ENCODE data around the gene REC8. TPM values are rescaled to one million over a fixed set of nuclear protein-coding genes. Genes with fewer than 3 reads are reported as not detected.

REC8 gene
- total RNA-seq, 1 donor from 2014 or later: 46.4 TPM

GRCh38 chr14:24138396-24139271 is 33.2 kb upstream of the REC8 start:
- Mint-ChIP-seq H3K9me3 (ENCODE audit: unreplicated experiment) (no peaks in the 10 kb centered on the region), H3K36me3 (ENCODE audit: low read depth, unreplicated experiment) (peaks cover 21% of the 10 kb centered on the region), H3K27me3 (ENCODE audit: low read depth, unreplicated experiment) (no peaks in the 10 kb centered on the region), H3K27ac (ENCODE audit: unreplicated experiment) (no peak overlapping the region), H3K4me3 (ENCODE audit: unreplicated experiment) (peak overlapping the region; percentile 96), H3K4me1 (ENCODE audit: low read depth, unreplicated experiment) (peaks cover 28% of the 10 kb centered on the region)
- H3K4me3 ChIP-seq (ENCODE audit: insufficient read depth, low read depth, low read length): no peak overlapping the region
- H3K27ac ChIP-seq (ENCODE audit: low read depth, low read length): no peak overlapping the region
- H2AFZ ChIP-seq (ENCODE audit: low read depth, low read length): no peak overlapping the region
- TF ChIP-seq CTCF (IDR thresholded peaks at IDR 0.05; ENCODE audit: insufficient read depth, low read depth, low read length): no peak
- no peak for TF ChIP-seq EZH2 (IDR thresholded peaks at IDR 0.05; ENCODE audit: insufficient read depth, low read length)
- peaks cover 19% of the 10 kb centered on the region for H3K4me1 ChIP-seq (ENCODE audit: insufficient read depth, low read length)
- no peak overlapping the region for H3K9ac ChIP-seq (ENCODE audit: low read length)
- no peaks in the 10 kb centered on the region for H3K27me3 ChIP-seq (ENCODE audit: insufficient read depth, low read length)
- no peak overlapping the region for H3K4me2 ChIP-seq (ENCODE audit: low read length)
- H4K20me1 ChIP-seq (ENCODE audit: insufficient read depth, low read length): peaks cover 16% of the 10 kb centered on the region
- peaks cover 11% of the 10 kb centered on the region for H3K36me3 ChIP-seq (ENCODE audit: insufficient read depth, low read length)
- H3K9me3 ChIP-seq (ENCODE audit: insufficient read depth, low read depth, low read length): no peaks in the 10 kb centered on the region
- DNase-seq (ENCODE audit: low read depth) (no peak), FAIRE-seq (no peak)
- H3K79me2 ChIP-seq (ENCODE audit: insufficient read depth, low read length): peaks cover 36% of the 10 kb centered on the region

GRCh38 chr14:24139272-24139934 is 32.5 kb upstream of the REC8 start:
- FAIRE-seq: no peak
- Histone ChIP-seq H3K9ac (ENCODE audit: low read length) (no peak overlapping the region), H3K9me3 (ENCODE audit: insufficient read depth, low read depth, low read length) (no peaks in the 10 kb centered on the region), H2AFZ (ENCODE audit: low read depth, low read length) (no peak overlapping the region), H3K27me3 (ENCODE audit: insufficient read depth, low read length) (no peaks in the 10 kb centered on the region), H3K4me3 (ENCODE audit: insufficient read depth, low read depth, low read length) (no peak overlapping the region), H3K27ac (ENCODE audit: low read depth, low read length) (no peak overlapping the region), H3K4me2 (ENCODE audit: low read length) (peak overlapping the region; percentile 97), H3K79me2 (ENCODE audit: insufficient read depth, low read length) (peaks cover 40% of the 10 kb centered on the region), H3K4me1 (ENCODE audit: insufficient read depth, low read length) (peaks cover 23% of the 10 kb centered on the region), H3K36me3 (ENCODE audit: insufficient read depth, low read length) (peaks cover 11% of the 10 kb centered on the region), H4K20me1 (ENCODE audit: insufficient read depth, low read length) (peaks cover 16% of the 10 kb centered on the region)
- no peak overlapping the region for H3K27ac Mint-ChIP-seq (ENCODE audit: unreplicated experiment)
- no peaks in the 10 kb centered on the region for H3K9me3 Mint-ChIP-seq (ENCODE audit: unreplicated experiment)
- H3K4me1 Mint-ChIP-seq (ENCODE audit: low read depth, unreplicated experiment): peaks cover 32% of the 10 kb centered on the region
- peaks cover 21% of the 10 kb centered on the region for H3K36me3 Mint-ChIP-seq (ENCODE audit: low read depth, unreplicated experiment)
- H3K27me3 Mint-ChIP-seq (ENCODE audit: low read depth, unreplicated experiment): no peaks in the 10 kb centered on the region
- no peak for TF ChIP-seq CTCF (IDR thresholded peaks at IDR 0.05; ENCODE audit: insufficient read depth, low read depth, low read length)
- no peak for TF ChIP-seq EZH2 (IDR thresholded peaks at IDR 0.05; ENCODE audit: insufficient read depth, low read length)
- peak overlapping the region; percentile 96 for H3K4me3 Mint-ChIP-seq (ENCODE audit: unreplicated experiment)
- no peak for DNase-seq (ENCODE audit: low read depth)
